Measurements from ENCODE around the gene SNAPIN. TPM values are rescaled to one million over a fixed set of nuclear protein-coding genes. Genes with fewer than 3 reads are reported as not detected.
A peak's percentile ranks its signal among the peaks of the same experiment; 100 is the strongest.

The SNAPIN gene
- total and polyA plus RNA-seq, 5 donors: 42.8 to 75.4 (median 54.9) TPM

DNA sequence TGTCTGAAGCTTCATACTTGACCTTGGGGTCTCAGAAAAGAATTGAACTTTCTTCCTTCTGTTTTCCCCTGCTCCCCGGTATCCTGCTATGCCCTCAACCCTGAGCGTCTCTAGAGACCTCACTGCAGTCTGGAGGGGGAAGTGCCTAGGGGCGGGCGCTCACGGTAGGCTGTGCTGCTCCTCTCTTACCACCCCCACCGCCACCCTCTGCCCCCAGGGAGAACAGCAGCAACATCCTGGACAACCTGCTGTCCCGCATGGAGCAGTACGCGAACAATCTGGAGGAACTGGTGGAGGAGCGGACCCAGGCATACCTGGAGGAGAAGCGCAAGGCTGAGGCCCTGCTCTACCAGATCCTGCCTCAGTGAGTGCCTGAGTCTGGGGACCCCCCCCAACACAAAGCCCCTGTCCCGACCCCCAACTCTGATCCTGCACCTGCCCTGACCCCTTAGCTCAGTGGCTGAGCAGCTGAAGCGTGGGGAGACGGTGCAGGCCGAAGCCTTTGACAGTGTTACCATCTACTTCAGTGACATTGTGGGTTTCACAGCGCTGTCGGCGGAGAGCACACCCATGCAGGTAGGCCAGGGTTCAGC lies 30.3 kb downstream of the SNAPIN start:
- Histone ChIP-seq H3K27me3 (ENCODE audit: control insufficient read depth, insufficient read depth) (no peaks in the 10 kb centered on the region), H3K4me3 (ENCODE audit: low read length) (no peak overlapping the region), H3K27ac (ENCODE audit: low read length) (no peak overlapping the region), H3K4me1 (ENCODE audit: control insufficient read depth, insufficient read depth, low read length) (no peaks in the 10 kb centered on the region), H3K9me3 (ENCODE audit: control insufficient read depth, low read length) (no peaks in the 10 kb centered on the region)
- 87% methylated on average over 18 of the region's 18 CpGs for WGBS
- ATAC-seq (no peak), DNase-seq (no peak)
- intact Hi-C loops (cut with DNase I): loop anchor here in 1 of 4 donors (5.0 kb wide), 1 partner anchor 48 kb away; no protein-coding TSS in a partner anchor

DNA sequence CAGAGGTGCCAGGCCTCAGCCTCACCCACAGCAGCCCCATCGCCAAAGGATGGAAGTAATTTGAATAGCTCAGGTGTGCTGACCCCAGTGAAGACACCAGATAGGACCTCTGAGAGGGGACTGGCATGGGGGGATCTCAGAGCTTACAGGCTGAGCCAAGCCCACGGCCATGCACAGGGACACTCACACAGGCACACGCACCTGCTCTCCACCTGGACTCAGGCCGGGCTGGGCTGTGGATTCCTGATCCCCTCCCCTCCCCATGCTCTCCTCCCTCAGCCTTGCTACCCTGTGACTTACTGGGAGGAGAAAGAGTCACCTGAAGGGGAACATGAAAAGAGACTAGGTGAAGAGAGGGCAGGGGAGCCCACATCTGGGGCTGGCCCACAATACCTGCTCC lies 35.0 kb downstream of the SNAPIN start:
- 78% methylated on average over 4 of the region's 4 CpGs for WGBS
- intact Hi-C loops (cut with DNase I): no loop called here
- H3K4me3 ChIP-seq (ENCODE audit: low read length): no peak overlapping the region
- DNase-seq (no peak), ATAC-seq (no peak)
- H3K27me3 ChIP-seq (ENCODE audit: control insufficient read depth, insufficient read depth): no peaks in the 10 kb centered on the region
- no peaks in the 10 kb centered on the region for H3K9me3 ChIP-seq (ENCODE audit: control insufficient read depth, low read length)
- H3K27ac ChIP-seq (ENCODE audit: low read length): no peak overlapping the region
- peaks cover 5% of the 10 kb centered on the region for H3K4me1 ChIP-seq (ENCODE audit: control insufficient read depth, insufficient read depth, low read length)

DNA sequence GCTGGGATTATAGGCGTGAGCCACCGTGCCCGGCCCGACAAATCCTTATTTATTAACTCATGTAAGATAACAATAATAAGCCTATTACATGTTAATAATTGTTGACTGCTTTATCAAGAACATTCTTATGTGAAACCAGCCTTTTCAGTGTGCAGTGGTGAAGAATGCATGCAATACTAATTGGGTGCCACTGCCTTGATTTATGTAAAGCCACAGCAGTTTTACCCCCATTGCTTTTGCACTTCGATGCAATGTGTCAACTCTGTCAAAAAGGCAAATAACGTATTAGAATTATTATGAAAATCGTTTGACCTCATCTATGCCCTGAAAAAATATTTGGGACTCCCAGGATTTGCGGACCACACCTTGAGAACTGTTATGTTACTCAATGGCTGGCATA lies 38.2 kb downstream of the SNAPIN start:
- Histone ChIP-seq H3K4me3 (ENCODE audit: low read length) (no peak overlapping the region), H3K27ac (ENCODE audit: low read length) (peak overlapping the region; percentile 97), H3K27me3 (ENCODE audit: control insufficient read depth, insufficient read depth) (no peaks in the 10 kb centered on the region), H3K4me1 (ENCODE audit: control insufficient read depth, insufficient read depth, low read length) (peaks cover 11% of the 10 kb centered on the region), H3K9me3 (ENCODE audit: control insufficient read depth, low read length) (no peaks in the 10 kb centered on the region)
- 83% methylated on average over 8 of the region's 8 CpGs for WGBS
- intact Hi-C loops (cut with DNase I): no loop called here
- ATAC-seq: no peak
- no peak for DNase-seq

DNA sequence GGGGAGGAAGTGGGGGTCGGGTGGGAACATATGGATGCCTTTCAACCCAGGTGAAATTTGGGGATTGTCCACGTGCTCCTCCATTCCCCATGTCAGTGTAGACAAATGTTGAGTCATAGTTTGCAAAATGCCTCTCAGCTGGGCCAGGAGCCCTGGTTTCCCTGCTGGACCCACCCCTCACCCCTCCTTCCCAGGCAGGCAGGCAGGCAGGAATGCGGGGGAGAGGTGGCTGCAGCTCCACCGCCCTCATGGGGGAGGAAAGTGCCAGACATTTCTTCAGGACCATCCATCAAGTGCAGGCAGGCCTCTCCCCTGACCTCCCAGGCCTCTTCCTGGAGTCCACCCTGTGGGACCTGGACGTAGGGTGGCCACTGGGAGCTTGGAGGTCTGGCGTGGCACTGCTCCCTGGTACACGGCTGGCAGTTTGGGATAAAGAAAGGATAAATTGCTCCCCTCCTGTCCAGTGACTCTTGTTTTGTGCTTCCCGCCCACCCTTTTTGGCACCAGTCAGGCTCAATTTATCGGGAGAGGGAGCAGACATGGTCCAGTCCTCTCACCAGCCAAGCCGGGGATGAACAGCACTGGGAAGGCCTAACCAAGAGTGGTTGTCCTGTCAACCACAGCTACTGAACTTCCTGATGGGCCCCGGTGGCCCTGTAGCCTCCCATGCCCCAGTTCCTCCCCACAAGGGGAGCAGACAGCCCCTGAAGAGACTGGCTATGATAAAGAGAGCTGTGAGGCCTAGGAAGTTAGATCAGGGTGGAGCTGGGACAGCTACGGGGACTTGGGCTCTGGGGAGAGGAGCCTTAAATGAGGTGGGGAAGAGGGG lies 38.9 kb downstream of the SNAPIN start:
- Histone ChIP-seq H3K9me3 (ENCODE audit: control insufficient read depth, low read length) (no peaks in the 10 kb centered on the region), H3K27me3 (ENCODE audit: control insufficient read depth, insufficient read depth) (no peaks in the 10 kb centered on the region), H3K27ac (ENCODE audit: low read length) (peak overlapping the region; percentile 97), H3K4me3 (ENCODE audit: low read length) (no peak overlapping the region), H3K4me1 (ENCODE audit: control insufficient read depth, insufficient read depth, low read length) (peaks cover 11% of the 10 kb centered on the region)
- intact Hi-C loops (cut with DNase I): no loop called here
- WGBS: 50% methylated on average over 12 of the region's 12 CpGs
- peak; percentile 65 to 69 for ATAC-seq
- DNase-seq: peak; percentile 77 to 89 (median 87)

DNA sequence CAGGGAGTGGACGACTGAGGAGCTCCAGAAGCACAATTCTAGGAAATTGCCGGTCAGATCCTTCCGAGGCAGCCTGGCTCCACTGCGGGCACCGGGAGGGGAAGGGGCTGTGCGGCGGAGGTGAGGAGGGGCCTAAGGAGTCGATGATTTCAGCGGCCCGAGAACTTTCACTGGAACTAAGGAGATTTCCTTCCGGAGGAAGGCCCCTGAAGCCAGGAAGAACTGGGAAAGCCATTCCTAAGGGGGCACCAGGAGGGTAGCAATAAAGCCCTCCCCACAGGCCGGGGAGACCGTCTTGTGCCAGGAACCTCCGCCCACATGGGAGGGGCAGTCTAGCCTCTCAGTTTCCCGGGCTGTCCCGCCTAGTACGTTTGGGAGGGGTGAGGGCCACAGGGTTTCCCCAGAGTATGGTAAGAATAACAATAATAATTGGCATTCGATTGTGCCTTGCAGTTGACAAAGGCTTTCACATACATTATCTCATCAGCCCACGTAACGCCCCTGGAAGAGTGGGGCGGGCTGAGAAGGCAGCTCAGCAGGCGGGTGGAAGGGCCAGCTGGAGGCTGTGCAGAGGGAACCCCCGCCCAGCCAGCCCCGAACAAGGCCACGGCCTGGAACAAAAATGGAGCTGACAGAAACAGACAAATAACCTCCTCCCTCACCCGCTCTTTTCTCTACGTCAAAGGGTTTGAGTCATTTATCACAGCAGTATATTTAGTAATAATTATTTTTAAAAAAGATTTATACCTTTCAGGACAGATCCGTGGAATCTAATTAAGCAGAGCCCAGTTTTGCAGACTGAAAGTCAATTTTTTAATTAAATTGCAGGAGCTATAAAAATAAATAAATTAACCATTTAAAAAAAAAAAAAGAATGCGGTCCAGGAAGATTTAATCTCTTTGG lies 39.8 kb downstream of the SNAPIN start:
- 24% methylated on average over 29 of the region's 29 CpGs for WGBS
- Histone ChIP-seq H3K27me3 (ENCODE audit: control insufficient read depth, insufficient read depth) (no peaks in the 10 kb centered on the region), H3K4me1 (ENCODE audit: control insufficient read depth, insufficient read depth, low read length) (peaks cover 11% of the 10 kb centered on the region), H3K4me3 (ENCODE audit: low read length) (no peak overlapping the region), H3K27ac (ENCODE audit: low read length) (peak overlapping the region; percentile 97), H3K9me3 (ENCODE audit: control insufficient read depth, low read length) (no peaks in the 10 kb centered on the region)
- peak; percentile 94 to 95 (median 94) for DNase-seq
- peak; percentile 94 to 95 for ATAC-seq
- intact Hi-C loops (cut with DNase I): no loop called here

DNA sequence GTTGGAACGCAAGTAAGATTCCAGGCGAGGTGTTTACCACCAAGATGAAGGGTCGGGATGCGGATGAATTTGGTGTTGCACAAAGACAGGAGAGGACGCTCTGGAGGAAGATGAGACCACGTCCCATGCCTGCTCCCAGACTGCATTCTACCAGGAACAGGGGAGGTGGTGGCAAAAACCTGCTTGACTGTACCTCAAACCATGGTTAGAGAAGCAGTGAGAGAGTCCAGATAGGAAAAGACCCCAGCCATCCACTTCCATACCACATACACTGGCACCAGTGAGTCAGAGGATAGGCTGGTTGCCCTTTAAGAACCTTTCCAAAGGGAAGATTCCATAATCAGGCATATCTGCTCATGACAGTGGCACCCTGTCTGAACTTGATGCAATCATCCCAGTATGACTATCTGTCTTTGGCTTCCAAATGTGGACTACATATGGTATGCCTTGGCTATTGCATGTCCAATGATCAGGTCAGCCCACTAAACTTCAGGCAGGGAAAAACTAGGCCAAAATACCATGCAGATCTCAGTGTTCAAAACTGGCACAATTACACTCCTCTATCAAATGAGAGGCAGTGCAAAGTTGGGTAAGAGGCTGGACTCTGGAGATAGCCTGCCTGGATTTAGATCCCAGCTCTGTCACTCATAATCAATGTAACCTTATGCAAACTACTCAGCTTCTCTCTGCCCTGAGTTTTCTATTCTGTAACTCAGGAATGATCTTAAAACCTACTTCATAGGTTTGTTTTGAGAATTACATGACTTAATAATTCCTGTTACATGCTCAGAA lies 40.6 kb downstream of the SNAPIN start:
- no peak for DNase-seq
- no peak for ATAC-seq
- 79% methylated on average over 6 of the region's 6 CpGs for WGBS

DNA sequence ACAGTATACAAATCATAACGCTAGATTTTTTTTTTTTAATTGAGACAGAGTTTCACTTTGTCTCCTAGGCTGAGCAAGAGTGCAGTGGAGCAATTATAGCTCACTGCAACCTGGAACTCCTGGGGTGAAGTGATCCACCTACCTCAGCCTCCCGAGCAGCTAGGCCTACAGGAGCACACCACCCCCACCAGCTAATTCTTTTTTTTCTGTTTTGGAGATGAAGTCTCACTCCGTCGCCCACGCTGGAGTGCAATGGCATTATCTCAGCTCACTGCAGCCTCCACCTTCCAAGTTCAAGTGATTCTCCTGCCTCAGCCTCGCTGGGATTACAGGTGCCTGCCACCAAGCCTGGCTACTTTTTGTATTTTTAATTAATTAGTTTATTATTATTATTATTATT lies 41.3 kb downstream of the SNAPIN start:
- no peak overlapping the region for H3K27ac ChIP-seq (ENCODE audit: low read length)
- no peaks in the 10 kb centered on the region for H3K9me3 ChIP-seq (ENCODE audit: control insufficient read depth, low read length)
- peaks cover 11% of the 10 kb centered on the region for H3K4me1 ChIP-seq (ENCODE audit: control insufficient read depth, insufficient read depth, low read length)
- H3K4me3 ChIP-seq (ENCODE audit: low read length): no peak overlapping the region
- ATAC-seq (no peak), DNase-seq (no peak)
- WGBS: 91% methylated on average over 6 of the region's 6 CpGs
- H3K27me3 ChIP-seq (ENCODE audit: control insufficient read depth, insufficient read depth): no peaks in the 10 kb centered on the region
- intact Hi-C loops (cut with DNase I): no loop called here

More for the DNA sequence above, 40.6 kb downstream of the SNAPIN start:
- peak overlapping the region; percentile 97 for H3K27ac ChIP-seq (ENCODE audit: low read length)
- intact Hi-C loops (cut with DNase I): no loop called here
- peaks cover 11% of the 10 kb centered on the region for H3K4me1 ChIP-seq (ENCODE audit: control insufficient read depth, insufficient read depth, low read length)
- H3K4me3 ChIP-seq (ENCODE audit: low read length): no peak overlapping the region
- H3K9me3 ChIP-seq (ENCODE audit: control insufficient read depth, low read length): no peaks in the 10 kb centered on the region
- H3K27me3 ChIP-seq (ENCODE audit: control insufficient read depth, insufficient read depth): no peaks in the 10 kb centered on the region

DNA sequence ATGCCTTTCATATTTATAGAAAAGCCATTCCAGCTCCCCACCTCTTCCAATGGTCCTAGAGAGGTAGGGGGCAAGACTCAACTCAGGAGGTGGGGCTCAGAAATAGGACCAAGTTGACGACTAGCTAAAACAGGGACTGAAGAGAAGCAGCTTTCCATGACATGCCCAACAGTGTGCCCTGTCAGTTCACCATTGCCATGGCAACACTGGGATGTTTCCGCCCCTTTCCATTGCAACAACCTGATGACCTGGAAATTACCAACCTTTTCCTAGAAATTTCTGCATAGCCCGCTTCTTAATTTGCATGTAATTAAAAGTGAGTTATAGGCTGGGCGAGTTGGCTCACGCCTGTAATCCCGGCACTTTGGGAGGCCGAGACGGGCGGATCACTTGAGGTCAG lies 47.0 kb downstream of the SNAPIN start:
- Histone ChIP-seq H3K4me3 (ENCODE audit: low read length) (no peak overlapping the region), H3K27me3 (ENCODE audit: control insufficient read depth, insufficient read depth) (no peaks in the 10 kb centered on the region), H3K9me3 (ENCODE audit: control insufficient read depth, low read length) (no peaks in the 10 kb centered on the region), H3K4me1 (ENCODE audit: control insufficient read depth, insufficient read depth, low read length) (no peaks in the 10 kb centered on the region), H3K27ac (ENCODE audit: low read length) (no peak overlapping the region)
- ATAC-seq (no peak), DNase-seq (no peak)
- WGBS: 95% methylated on average over 9 of the region's 9 CpGs
- intact Hi-C loops (cut with DNase I): no loop called here

DNA sequence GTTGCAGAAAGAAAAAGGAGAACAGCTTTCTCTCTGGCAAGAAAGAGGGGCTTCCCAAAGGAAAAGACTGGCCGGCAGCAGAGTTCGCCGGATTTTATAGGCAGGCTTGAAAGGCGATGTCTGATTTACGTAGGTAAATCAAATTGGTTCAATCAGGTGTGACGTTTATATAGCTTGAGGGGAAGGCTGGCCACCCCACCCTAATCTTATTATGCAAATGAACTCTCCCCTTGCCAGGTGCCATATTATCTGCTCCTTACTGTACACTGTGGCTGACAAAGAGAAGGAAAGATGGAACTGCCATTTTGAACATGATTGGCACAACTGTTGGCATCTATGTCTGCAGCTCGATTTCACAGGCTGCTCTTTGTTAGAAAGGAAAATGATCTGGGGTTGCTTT lies 52.5 kb downstream of the SNAPIN start:
- H3K27ac ChIP-seq (ENCODE audit: low read length): no peak overlapping the region
- ATAC-seq: no peak
- no peaks in the 10 kb centered on the region for H3K4me1 ChIP-seq (ENCODE audit: control insufficient read depth, insufficient read depth, low read length)
- WGBS: 68% methylated on average over 7 of the region's 7 CpGs
- H3K9me3 ChIP-seq (ENCODE audit: control insufficient read depth, low read length): no peaks in the 10 kb centered on the region
- intact Hi-C loops (cut with DNase I): no loop called here
- H3K4me3 ChIP-seq (ENCODE audit: low read length): no peak overlapping the region
- DNase-seq: no peak
- H3K27me3 ChIP-seq (ENCODE audit: control insufficient read depth, insufficient read depth): no peaks in the 10 kb centered on the region

Data from right cardiac atrium (tissue), 5 donors.